Mucosa of descending colon (tissue), 3 donors: ENCODE results near the gene ST3GAL3. TPM values are rescaled to one million over a fixed set of nuclear protein-coding genes. Genes with fewer than 3 reads are reported as not detected.

Source experiments
- ATAC-seq: fragments of 200-7000 bp; cut with Tn5 transposase; one replicate; pipeline ENCODE4 v1.9.1; 2020; ENCODE audit warnings: mild to moderate bottlenecking, moderate library complexity
- DNase-seq, 3 donors: peaks; one replicate each; pipeline ENCODE4 v3.0.0-alpha.2; 2020
- H3K36me3 ChIP-seq: fragments of 200-600 bp; one replicate; pipeline ENCODE4 v1.8.0; 2021; ENCODE audit warnings: low read depth, mild to moderate bottlenecking
- H3K4me1 ChIP-seq: fragments of 200-600 bp; one replicate; pipeline ENCODE4 v1.8.0; 2021; ENCODE audit warnings: low read depth, mild to moderate bottlenecking
- H3K4me3 ChIP-seq: fragments of 200-600 bp; one replicate; pipeline ENCODE4 v1.8.0; 2021; ENCODE audit warnings: mild to moderate bottlenecking
- H3K9me3 ChIP-seq: fragments of 200-600 bp; one replicate; pipeline ENCODE4 v1.8.0; 2021; ENCODE audit warnings: mild to moderate bottlenecking
- CTCF ChIP-seq: fragments of 200-600 bp; IDR thresholded peaks from one replicate; pipeline ENCODE4 v1.8.0; 2022; ENCODE audit warnings: antibody characterized with exemption, mild to moderate bottlenecking
- intact Hi-C, 2 donors: fragments of 100-400 bp; cut with DNase I in 1 of 2; cut with micrococcal nuclease in 1 of 2; formaldehyde crosslinking; loops; one replicate each; pipeline versions ENCODE4 v1.11.0 to v1.11.1; 2022; cut with DNase I, micrococcal nuclease
- total RNA-seq, 3 donors: library from RNA; stranded (reverse); fragmentation: NEBNext Ultra II Directional in 2 of 3; extraction: Animal tissue kit (Norgen Biotek cat#: 25700) in 2 of 3; gene quantifications; one replicate each; pipeline versions ENCODE4 v1.2.1 to v1.2.4, GENCODE V29; 2021 to 2023
- donor health status: DM: no; HTN: no; CAD: no; lungs with moderate emphysema.
- donor health status: DM: no; HTN: no; CAD: no.
- donor health status: DM: no; HTN: yes; CAD: no.

Gene ST3GAL3
- total RNA-seq, 3 donors from 2014 or later: 9.5 to 26.3 (median 18.2) TPM

GRCh38 chr1:43781574-43781973 lies 74.2 kb downstream of the ST3GAL3 start:
- ATAC-seq: no peak
- Histone ChIP-seq H3K4me1 (peaks cover 3% of the 10 kb centered on the region), H3K4me3 (no peak overlapping the region), H3K9me3 (peaks cover 2% of the 10 kb centered on the region), H3K36me3 (no peaks in the 10 kb centered on the region)
- no peak for DNase-seq
- intact Hi-C loops: no loop called here
- TF ChIP-seq CTCF: no peak

GRCh38 chr1:43783096-43783670 lies 75.8 kb downstream of the ST3GAL3 start:
- DNase-seq: no peak
- Histone ChIP-seq H3K9me3 (peaks cover 2% of the 10 kb centered on the region), H3K4me1 (peaks cover 9% of the 10 kb centered on the region), H3K4me3 (no peak overlapping the region), H3K36me3 (no peaks in the 10 kb centered on the region)
- intact Hi-C loops: no loop called here
- no peak for TF ChIP-seq CTCF
- ATAC-seq: peak; percentile 54

- Histone ChIP-seq H3K36me3 (no peaks in the 10 kb centered on the region), H3K4me3 (no peak overlapping the region), H3K9me3 (peaks cover 2% of the 10 kb centered on the region), H3K4me1 (peaks cover 9% of the 10 kb centered on the region)
- intact Hi-C loops: no loop called here
- ATAC-seq (peak; percentile 82), DNase-seq (no peak)
- no peak for TF ChIP-seq CTCF
Observed at GRCh38 chr1:43783671-43784205, 76.4 kb downstream of the ST3GAL3 start.

- ATAC-seq (no peak), DNase-seq (no peak)
- intact Hi-C loops: no loop called here
- H3K4me3 ChIP-seq: no peak overlapping the region
- no peaks in the 10 kb centered on the region for H3K9me3 ChIP-seq
- TF ChIP-seq CTCF: no peak
- no peaks in the 10 kb centered on the region for H3K36me3 ChIP-seq
- H3K4me1 ChIP-seq: peaks cover 9% of the 10 kb centered on the region
Observed at GRCh38 chr1:43786201-43786958, 79.0 kb downstream of the ST3GAL3 start.

- DNase-seq (peak; percentile 51 to 65 (median 57)), ATAC-seq (peak; percentile 92)
Observed at GRCh38 chr1:43786960-43787359, 79.6 kb downstream of the ST3GAL3 start.

More at GRCh38 chr1:43786960-43787359, 79.6 kb downstream of the ST3GAL3 start:
- Histone ChIP-seq H3K36me3 (no peaks in the 10 kb centered on the region), H3K4me3 (no peak overlapping the region), H3K9me3 (no peaks in the 10 kb centered on the region), H3K4me1 (peaks cover 9% of the 10 kb centered on the region)
- intact Hi-C loops: no loop called here
- no peak for TF ChIP-seq CTCF
